ENCODE results near the gene IMMP2L. TPM values are rescaled to one million over a fixed set of nuclear protein-coding genes. Genes with fewer than 3 reads are reported as not detected.

The IMMP2L gene
- total and polyA plus RNA-seq, 8 donors, result 2.5 to 40.8 (median 20.0) TPM; not detected in 1

DNA sequence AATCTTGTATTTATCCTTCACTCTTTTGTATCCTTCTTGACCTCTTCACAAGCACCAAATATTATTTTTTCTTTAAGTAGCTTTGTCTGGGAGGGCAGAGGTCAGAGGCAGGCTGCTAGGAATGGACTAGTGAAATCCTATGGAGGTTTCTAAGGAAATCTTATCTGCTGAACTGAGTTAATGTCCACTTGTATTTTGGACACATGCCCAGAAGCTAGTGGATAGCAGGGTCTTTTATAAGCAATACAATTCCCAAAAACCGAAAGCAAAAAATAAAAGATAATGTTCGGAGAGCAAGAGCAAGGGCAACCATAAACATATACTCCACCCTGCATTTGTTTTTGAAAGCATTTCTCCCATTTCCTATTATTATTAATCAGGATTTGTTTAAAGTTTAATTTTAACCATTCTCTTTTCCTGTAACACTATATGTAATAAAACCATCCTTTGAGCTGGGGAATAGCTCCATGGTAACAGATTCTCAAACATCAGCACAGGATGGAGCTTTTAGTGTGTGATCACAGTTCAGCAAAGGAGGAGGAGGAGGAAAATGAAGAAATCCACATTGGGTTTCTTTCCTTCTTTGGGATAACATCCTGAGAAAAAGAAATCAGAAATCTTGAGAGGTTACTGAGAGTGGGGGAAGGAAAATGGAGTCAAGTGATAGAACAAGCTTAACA lies 799.6 kb downstream of the IMMP2L start:
- H3K4me1 ChIP-seq, result peaks cover 0 to 4% (median 0%) of the 10 kb centered on the region in 4 donors
- no peak overlapping the region for H3K27ac ChIP-seq
- no peak overlapping the region for H3K4me3 ChIP-seq
- intact Hi-C loops (cut with DNase I; ENCODE audit: low total_unique reads), result no loop called here
- H3K27me3 ChIP-seq, result no peaks in the 10 kb centered on the region
- peak in 1 of 2 donors; percentile 77 for DNase-seq
- no peaks in the 10 kb centered on the region for H3K36me3 ChIP-seq
- H3K9me3 ChIP-seq, result no peaks in the 10 kb centered on the region
- TF ChIP-seq, protein P1, sequence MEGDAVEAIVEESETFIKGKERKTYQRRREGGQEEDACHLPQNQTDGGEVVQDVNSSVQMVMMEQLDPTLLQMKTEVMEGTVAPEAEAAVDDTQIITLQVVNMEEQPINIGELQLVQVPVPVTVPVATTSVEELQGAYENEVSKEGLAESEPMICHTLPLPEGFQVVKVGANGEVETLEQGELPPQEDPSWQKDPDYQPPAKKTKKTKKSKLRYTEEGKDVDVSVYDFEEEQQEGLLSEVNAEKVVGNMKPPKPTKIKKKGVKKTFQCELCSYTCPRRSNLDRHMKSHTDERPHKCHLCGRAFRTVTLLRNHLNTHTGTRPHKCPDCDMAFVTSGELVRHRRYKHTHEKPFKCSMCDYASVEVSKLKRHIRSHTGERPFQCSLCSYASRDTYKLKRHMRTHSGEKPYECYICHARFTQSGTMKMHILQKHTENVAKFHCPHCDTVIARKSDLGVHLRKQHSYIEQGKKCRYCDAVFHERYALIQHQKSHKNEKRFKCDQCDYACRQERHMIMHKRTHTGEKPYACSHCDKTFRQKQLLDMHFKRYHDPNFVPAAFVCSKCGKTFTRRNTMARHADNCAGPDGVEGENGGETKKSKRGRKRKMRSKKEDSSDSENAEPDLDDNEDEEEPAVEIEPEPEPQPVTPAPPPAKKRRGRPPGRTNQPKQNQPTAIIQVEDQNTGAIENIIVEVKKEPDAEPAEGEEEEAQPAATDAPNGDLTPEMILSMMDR (IDR thresholded peaks at IDR 0.05), result no peak
- no peak for TF ChIP-seq EP300 (IDR thresholded peaks at IDR 0.05)
- no peak for TF ChIP-seq POLR2A (IDR thresholded peaks at IDR 0.05)
- no peak for TF ChIP-seq POLR2AphosphoS5 (IDR thresholded peaks at IDR 0.05)
- WGBS, 5 donors, result 23 to 46% (median 38%) methylated on average over 2 of the region's 2 CpGs

DNA sequence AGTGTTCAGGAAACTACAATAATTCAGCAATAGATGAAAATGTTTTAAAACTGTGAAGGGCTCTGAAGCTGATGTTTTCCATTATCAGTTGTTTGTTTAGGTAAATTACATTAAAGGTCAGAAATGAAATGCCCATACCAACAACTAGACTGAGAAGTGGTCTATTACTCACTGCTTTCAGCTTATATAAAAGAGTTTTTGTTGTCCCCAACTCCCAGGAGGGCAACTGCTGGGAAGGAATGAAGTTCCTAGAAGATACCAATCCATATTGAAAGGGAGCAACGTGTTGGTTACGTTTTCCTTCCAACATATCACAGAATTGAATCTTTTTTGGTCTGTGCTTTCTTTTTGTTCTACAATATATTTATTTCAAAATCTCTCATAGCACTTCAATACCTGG lies 802.0 kb downstream of the IMMP2L start:
- Histone ChIP-seq H3K36me3 (no peaks in the 10 kb centered on the region), H3K4me3 (no peak overlapping the region), H3K9me3 (no peaks in the 10 kb centered on the region), H3K4me1 (no peaks in the 10 kb centered on the region), H3K27ac (no peak overlapping the region), H3K27me3 (no peaks in the 10 kb centered on the region)
- TF ChIP-seq, protein P1 (IDR thresholded peaks at IDR 0.05), result no peak
- TF ChIP-seq POLR2AphosphoS5 (IDR thresholded peaks at IDR 0.05) (no peak), EP300 (IDR thresholded peaks at IDR 0.05) (no peak), POLR2A (IDR thresholded peaks at IDR 0.05) (no peak)
- intact Hi-C loops (cut with DNase I; ENCODE audit: low total_unique reads), result no loop called here
- WGBS, 5 donors, result 92 to 100% (median 94%) methylated on average over 2 of the region's 2 CpGs
- no peak for DNase-seq

DNA sequence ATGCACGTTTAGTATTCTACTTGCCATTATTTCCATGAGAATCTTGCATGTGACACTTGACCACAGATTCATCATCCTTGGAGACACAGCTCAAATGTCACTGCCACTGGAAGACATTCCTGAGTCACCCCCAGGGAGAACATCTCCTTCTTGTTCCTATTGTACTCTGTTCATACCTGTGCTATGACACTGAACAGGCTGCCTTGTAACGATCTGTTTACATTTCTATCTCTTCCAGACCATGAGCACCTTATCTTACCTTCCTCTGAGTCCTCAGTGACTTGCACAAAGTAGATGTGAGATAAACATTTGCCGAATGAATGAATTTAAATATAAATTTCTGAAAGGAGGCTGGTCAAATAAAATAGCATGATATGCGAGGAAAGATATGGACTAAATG lies 803.2 kb downstream of the IMMP2L start:
- Histone ChIP-seq H3K4me3 (no peak overlapping the region), H3K36me3 (no peaks in the 10 kb centered on the region), H3K27ac (no peak overlapping the region), H3K4me1 (no peaks in the 10 kb centered on the region), H3K27me3 (no peaks in the 10 kb centered on the region), H3K9me3 (no peaks in the 10 kb centered on the region)
- no peak for DNase-seq
- 70 to 87% (median 81%) methylated on average over 4 of the region's 4 CpGs for WGBS, 5 donors
- intact Hi-C loops (cut with DNase I; ENCODE audit: low total_unique reads), result no loop called here
- no peak for TF ChIP-seq POLR2AphosphoS5 (IDR thresholded peaks at IDR 0.05)
- TF ChIP-seq EP300 (IDR thresholded peaks at IDR 0.05), result no peak
- TF ChIP-seq, protein P1 (IDR thresholded peaks at IDR 0.05), result no peak
- no peak for TF ChIP-seq POLR2A (IDR thresholded peaks at IDR 0.05)

DNA sequence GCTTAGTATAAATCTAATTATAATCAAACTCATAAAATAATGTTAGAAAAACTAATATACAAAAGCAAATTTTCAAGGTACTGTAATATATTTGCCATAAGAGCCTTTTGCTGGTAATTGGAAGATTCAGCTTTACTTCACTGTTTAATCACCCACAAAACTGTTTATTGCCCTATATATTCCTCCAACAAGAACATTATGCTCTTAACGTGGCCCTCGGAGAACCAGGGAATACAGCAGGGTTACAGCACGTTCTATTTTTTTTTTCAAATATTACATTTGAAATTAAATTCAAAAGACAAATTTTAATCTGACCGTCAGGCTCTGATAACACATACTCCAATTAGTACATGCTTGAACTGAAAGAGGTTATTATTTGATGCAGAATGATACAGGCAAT lies 807.6 kb downstream of the IMMP2L start:
- TF ChIP-seq, protein P1 (IDR thresholded peaks at IDR 0.05), result no peak
- TF ChIP-seq POLR2AphosphoS5 (IDR thresholded peaks at IDR 0.05) (no peak), EP300 (IDR thresholded peaks at IDR 0.05) (no peak), POLR2A (IDR thresholded peaks at IDR 0.05) (no peak)

More for the DNA sequence above, 807.6 kb downstream of the IMMP2L start:
- Histone ChIP-seq H3K4me3 (no peak overlapping the region), H3K4me1 (no peaks in the 10 kb centered on the region), H3K9me3 (no peaks in the 10 kb centered on the region), H3K36me3 (no peaks in the 10 kb centered on the region), H3K27ac (no peak overlapping the region), H3K27me3 (no peaks in the 10 kb centered on the region)
- no peak for DNase-seq
- intact Hi-C loops (cut with DNase I; ENCODE audit: low total_unique reads), result no loop called here
- 87 to 95% (median 90%) methylated on average over 4 of the region's 4 CpGs for WGBS, 5 donors
